NCI-H2171 (cell line): Measurements from ENCODE around the gene GTPBP3.

Experiments
- DNase-seq: peaks from one replicate; lab custom pipeline; 2025; lab: John Stamatoyannopoulos, UW

The GTPBP3 gene

GRCh38 chr19:17309965-17310461, 27.3 kb upstream of the GTPBP3 start:
- no peak for DNase-seq

- no peak for DNase-seq
These were observed 25.7 kb upstream of the GTPBP3 start for GRCh38 chr19:17311455-17312188.

GRCh38 chr19:17312189-17313113, 24.9 kb upstream of the GTPBP3 start:
- DNase-seq: no peak

DNA sequence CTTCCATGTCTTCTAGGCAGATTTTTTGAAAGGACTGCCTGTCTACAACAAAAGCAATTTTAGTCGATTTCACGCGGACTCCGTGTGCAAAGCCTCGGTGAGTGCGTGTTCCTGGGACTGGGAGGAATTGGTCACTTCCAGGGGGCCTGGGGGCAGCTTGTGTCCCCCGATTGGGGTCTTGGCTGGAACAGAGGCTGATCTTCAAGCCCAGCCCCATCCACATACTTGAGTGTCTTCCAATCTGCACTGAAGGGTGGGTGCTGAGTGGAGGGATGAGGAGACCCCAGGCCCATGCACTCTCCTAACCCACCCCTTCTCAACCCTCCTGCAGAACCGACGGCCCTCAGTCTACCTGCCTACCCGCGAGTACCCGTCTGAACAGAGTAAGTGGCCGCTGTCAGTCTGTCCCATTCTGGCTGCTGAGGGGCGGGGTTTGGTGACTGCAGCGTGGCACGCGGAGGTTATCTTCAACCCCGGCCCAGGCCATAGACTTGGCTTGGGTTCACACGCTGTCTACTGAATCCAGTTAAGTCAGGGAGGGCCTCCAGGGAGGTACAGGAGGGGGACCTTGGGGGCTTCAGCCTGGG, 23.3 kb upstream of the GTPBP3 start:
- no peak for DNase-seq

DNA sequence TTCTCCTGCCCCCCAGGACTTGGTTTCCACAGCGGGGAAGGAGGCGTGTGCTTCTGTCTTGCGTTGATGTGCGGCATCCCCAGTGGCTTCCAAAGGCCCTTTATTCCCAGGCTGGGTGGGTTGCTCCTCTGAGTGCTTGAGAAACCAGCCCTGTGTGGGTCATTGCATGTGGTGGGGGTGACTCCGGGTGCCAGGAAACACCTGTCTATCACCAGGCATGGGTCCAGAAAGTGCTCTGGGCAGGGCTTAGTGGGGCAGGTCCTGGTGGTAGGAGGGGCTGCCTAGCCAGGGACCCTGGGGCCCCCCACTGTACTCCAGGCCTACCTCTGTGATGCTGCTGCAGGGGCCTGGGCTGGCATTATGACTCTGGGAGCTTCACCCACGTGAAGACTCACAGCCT, 18.4 kb upstream of the GTPBP3 start:
- DNase-seq: no peak

DNA sequence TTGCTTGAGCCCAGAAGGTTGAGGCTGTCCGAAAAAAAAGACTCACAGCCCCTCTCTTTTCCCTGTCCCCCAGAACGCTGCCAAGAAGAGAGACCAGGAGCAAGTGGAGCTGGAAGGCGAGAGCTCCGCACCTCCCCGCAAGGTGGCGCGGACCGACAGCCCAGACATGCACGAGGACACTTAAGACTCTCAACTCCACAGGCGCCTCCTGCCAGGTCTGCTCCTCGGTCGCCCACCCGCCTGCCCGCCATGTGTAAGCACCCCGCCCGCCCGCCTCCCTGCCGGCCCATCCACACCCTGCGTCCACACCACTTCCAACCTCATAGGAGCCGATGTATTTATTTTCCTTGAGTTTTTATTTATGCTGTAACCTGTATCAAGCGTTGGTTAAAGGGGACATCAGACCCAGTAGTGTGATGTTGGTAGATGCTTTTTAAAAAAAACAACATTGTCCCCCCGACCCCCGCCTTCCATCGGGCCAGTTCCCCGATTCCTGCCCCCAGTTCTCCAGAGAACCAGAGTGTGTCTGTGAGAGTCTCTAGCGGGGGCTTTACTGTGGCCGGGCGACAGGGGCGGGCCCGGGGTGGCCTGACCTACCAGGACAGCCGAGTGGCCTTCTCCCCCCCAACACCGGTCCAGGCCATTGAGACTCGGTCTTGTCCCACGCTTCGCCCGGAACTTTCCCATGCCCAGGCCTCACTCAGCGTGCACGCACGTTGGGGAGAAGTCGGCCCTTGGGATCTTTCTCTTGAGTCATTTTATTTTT, 17.7 kb upstream of the GTPBP3 start:
- DNase-seq: no peak

DNA sequence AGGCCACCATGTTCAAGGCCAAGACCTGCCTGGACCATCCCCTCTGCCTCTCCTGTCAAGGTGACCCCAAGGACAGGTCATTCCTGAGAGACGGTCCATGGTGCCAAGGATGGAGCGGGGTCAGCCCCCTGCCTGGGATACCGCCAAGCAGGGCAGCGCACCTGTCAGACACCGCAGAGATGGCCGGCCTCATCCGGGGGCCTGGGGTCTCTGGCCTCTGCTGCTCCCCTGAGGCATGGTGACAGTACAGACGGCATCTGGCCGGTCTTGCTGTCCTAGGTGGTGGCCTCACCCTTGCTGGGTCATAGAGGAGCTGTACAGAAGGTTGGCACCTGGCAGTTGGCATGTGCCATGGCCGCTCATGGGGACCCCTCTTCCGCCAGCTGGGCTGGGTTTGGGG, 16.9 kb upstream of the GTPBP3 start:
- no peak for DNase-seq

- no peak for DNase-seq
These were observed 15.5 kb upstream of the GTPBP3 start for GRCh38 chr19:17321655-17322489.

DNA sequence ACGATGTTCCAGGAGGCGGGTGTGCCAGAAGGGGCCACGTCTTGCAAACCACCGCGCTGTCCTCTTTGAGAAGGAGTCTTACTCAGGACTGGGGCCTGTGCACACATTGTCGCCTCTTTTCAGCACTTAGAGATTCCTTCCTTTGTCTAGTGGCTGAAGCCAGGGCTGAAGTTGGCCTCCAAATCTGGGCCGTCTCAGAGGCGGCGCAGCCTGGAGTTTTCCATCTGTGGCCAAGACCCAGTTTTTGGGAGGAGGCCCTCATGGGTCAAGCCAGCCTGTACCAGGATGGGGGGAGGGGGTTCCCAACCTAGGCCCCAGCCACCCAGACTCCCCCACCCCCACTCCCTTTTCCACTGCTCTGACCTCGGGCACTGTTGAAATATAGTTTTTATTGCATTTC, 14.5 kb upstream of the GTPBP3 start:
- no peak for DNase-seq

GRCh38 chr19:17323300-17323963, 13.9 kb upstream of the GTPBP3 start:
- no peak for DNase-seq

DNA sequence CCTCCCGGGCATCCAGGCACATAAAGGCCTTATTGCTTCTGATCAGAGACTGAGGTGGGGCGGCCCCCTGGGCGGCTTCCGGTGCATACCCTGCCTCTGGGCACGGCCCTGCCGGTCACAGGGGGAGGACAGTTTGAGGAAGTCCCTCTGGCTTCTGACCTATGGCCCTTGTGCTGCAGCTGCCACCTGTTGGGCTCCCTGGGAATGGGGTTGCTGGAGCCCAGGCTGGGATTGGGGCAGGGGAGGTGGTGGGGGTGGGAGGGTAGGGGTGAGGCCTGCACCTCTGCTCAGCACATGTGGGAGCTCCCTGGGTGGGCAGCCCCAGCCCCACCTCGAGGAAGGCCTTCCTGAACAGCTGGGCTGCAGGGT, 13.4 kb upstream of the GTPBP3 start:
- no peak for DNase-seq

DNA sequence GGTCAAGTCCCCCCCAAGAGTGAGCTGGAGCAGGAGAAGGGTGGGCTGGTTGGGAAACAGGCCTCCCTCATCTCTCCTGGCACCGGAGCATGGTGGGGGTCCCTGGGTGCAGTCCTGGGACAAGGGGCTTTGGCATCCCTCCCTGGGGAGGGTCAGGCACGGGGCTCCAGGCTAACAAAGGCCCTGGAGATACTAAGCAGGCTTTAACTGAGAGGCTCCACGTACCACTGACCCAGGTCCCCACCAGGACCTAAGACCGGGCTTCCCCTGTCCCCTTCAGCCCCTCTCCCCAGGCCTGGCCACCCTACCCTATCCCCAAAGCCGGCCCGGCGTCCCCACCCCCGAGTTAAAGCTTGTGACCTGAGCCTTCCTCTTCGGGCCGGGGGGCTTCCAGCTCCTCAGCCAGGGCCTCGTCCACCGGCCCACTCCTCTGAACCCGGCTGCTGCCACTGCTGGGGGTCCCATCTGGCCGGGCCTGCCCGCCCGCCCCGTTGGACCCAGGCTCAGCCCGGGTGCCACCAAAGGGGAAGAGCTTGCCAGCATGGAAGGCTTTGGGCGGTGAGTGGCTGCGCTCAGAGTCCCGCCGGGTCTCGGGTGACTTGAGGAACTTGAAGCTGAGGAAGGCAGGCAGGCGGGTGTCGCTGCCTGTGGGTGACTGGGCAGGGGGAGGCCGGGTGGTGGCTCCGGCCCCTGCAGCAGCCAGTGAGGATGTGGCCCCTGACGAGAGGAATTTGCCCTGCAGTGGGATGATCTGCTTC, 12.8 kb upstream of the GTPBP3 start:
- DNase-seq: no peak

DNA sequence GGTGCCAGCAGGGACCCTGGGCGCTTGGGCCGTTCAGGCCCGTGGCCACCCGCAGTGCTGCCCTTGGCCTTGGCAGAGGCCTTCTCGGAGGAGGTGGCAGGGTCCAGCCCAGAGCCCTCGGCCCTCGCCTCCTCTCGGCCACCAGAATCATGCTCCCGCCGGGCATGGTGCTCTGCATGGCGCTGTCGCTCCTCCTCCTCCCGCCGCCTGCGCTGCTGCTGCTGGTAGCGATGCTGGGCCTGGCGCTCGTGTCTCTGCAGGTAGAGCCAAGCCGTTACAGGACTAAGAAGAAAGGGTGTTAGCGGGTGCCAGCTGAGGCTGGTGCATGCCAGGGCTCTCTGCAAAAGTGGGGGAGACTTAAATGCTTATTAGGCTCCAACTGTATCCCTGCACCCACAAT, 12.2 kb upstream of the GTPBP3 start:
- DNase-seq: no peak

GRCh38 chr19:17325881-17326594, 11.3 kb upstream of the GTPBP3 start:
- no peak for DNase-seq

GRCh38 chr19:17326595-17326966, 10.8 kb upstream of the GTPBP3 start:
- DNase-seq: no peak

- DNase-seq: no peak
These were observed 10.2 kb upstream of the GTPBP3 start for GRCh38 chr19:17327068-17327653.

- no peak for DNase-seq
These were observed 9.5 kb upstream of the GTPBP3 start for GRCh38 chr19:17327654-17328516.
